Dermis microvascular lymphatic vessel endothelial cell (primary cell): ENCODE measurements around the gene TGFB2. TPM values are rescaled to one million over a fixed set of nuclear protein-coding genes. Genes with fewer than 3 reads are reported as not detected.
A peak's percentile ranks its signal among the peaks of the same experiment; 100 is the strongest.

Experiments used
- DNase-seq, 2 donors: peaks; one replicate each; pipeline versions ENCODE4 v3.0.0 to v3.0.0-alpha.2; 2010; ENCODE audit warnings: low read depth in 2 of 2
- total RNA-seq: library from RNA; depleted of rRNA; stranded (reverse); fragments of >200 nt; gene quantifications from 2 replicates; pipeline ENCODE4 v1.2.1, GENCODE V29; 2014

TGFB2 gene
- total RNA-seq, 1 donor from 2014 or later: 13.4 TPM

DNA sequence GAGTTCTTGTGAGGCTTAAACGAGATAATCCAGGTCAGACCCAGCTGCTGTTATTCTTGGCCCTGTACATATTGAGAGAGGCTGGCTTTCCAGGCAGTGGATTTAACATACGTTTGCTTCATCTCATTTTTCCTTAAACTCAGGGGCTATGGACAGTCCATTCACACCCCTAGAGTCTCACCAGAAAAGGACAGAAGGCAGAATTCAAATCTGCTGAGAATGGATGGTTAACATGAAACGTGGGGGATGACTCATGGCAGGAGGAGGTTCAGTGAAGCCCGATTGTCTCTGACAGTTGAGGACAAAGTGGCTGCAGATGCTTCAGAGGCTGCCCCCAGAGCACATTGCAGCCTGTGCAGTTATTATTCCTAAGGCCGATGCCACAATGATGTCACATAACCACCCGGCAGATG is 39.5 kb downstream of the TGFB2 start:
- peak; percentile 21 to 63 for DNase-seq

DNA sequence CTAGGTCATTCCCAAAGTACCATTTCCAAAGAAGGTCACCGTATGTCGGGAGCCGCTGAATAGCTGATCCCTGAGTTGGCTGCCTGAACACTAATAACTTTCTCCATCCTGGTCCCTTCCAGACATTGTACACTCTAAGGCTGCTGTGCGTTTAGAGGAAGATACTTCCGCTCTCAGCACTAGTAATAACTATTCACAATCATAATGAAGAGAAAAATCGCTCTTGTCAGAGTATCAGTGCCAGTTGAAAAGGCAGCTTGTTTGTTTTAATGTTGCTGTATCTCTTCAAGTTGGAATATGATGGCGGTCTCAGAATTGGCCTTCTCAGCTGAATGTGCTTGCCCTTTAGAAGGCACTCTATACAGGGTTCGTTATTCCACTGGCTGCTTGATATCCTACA is 43.5 kb downstream of the TGFB2 start:
- no peak for DNase-seq

DNA sequence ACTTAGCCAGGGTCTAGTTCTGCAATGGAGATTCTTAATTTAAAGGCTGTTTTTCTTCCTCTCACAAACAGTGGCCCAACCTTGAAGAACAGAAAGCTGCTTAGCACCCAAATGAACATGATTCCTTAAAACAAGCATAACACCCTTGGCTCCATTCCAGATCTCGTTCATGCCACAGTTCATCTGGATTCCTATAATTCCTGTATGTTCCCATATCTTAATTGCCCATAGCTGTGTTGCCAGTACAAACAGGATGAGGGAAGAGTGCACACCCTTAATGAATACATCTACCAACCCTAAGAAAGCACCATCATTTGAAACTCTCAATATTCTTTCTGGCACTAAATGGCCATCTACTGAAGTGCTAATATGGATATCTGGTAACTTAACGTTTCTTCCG is 45.5 kb downstream of the TGFB2 start:
- DNase-seq: peak in 1 of 2 donors; percentile 68

GRCh38 chr1:218392780-218393179 is 47.6 kb downstream of the TGFB2 start:
- DNase-seq: no peak

GRCh38 chr1:218394416-218394815 is 49.3 kb downstream of the TGFB2 start:
- DNase-seq: no peak

DNA sequence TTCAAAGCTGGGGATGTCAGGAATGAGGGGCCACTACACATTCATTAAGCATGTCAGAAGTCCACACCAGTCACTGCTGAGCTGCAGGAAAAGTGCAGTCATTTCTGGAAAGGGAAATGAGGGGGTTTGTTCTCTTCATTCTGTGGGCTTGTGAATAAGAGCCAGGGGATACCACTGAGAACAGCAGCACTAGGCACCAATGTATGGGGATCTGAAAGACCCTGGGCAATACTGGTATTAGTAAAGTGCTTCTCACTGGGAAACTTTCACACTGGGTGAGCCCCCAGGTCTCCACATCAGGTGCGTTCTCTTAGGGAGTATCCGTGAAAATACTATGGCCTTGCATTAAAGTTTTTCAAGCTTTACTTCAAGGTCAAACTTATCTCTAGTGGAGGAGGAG is 49.9 kb downstream of the TGFB2 start:
- DNase-seq: no peak

DNA sequence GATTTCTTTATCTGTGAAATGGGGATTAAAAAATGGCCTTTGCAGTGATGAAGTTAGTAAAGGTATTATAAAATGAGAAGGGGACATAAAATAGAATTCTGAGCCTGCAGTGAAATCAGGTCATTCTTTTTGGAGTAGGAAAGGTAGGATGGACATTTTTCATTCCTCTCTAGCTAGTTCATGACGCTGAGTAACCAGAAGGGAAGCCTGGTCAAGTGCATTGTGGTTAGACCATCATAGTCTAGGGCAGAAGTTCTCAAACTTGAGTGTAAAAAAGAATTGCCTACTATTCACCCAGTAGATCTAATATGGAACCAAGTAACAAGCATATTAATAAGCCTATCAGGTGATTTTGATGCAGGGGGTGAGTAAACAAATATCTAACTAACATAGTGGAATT is 50.8 kb downstream of the TGFB2 start:
- DNase-seq: no peak

- DNase-seq: peak in 1 of 2 donors; percentile 16
These were observed 52.7 kb downstream of the TGFB2 start for GRCh38 chr1:218397752-218398339.

DNA sequence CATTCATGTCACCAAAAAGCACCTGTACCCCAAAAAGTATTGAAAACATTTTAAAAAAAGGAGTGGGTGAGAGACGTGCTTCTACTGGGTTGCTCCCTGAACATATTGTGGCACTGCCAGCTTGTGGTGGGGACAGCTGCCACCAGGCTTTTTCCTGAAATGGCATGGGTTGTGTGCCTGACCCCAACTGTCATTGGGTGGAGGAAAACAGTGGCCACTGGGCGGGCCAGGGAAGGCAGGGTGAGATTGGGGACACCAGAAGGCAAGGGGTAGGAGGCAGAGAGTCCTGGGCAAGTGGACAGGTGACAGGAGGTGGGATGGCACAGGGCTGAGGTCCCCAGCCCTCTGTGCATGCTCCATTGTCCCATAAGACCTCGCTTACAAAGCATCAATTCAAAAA is 55.5 kb downstream of the TGFB2 start:
- DNase-seq: no peak

DNA sequence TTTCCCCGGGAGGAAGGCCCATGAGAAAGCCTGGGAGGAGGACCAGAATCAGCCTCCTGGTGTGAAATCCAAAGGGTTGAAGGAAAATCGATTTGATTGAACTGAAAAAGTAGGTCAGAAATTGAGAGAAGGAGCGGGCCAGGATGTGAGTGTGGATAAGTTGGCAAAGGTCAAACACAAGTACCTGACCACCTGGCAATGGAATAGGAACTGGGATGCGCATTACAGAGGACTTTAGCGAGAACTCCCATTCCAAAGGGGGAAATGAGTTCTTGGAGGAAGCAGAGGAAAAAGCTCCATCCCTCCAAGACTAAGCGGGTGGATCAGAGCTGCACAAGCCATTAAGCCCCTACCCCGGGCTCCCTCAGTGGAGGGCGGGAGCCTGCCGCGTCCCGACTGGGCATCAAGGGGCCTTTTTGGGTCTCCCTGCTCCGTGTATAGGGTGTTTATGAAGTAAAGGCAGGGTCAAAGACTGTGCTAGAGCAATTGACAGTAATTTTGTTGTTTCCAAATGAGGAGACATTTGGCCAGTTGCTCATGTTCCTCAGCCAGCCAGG is 56.4 kb downstream of the TGFB2 start:
- DNase-seq: no peak

DNA sequence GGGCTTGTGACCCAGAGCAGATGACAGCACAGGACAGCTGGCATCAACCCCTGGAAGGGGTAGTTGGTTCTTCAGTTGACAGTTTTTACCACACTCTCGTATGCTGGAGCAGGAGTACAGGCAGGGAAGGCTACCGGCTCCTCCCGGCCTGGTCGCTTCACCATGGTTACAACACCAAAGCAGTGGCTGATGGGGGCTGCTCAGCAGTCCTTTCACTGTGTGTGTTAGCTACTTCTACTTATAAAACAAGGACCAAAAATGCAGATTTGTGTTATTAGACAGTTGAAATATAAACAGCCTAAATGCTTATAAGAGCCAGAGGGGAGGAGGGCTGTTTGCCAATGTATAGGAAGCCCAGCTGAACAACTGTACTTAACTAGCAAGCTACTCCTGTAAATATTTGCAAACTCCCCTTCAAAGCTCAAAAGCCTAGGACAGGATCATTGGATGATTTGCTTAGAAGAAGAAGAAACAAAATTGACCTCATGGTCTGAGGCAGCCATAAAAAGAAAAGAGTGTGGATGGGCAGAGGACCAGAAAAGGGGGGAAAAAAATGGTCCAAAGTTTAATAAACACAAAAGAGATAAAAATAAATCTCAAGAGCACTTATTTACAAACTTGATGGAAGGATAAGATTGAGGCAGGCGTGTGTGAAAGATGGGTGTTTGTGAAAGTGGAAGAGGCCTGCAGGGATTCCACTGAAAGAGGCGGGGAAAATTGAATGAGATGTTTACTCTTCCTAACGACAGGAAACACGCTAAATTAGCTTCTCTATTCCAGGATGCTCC is 57.1 kb downstream of the TGFB2 start:
- DNase-seq: no peak

- no peak for DNase-seq
These were observed 57.6 kb downstream of the TGFB2 start for GRCh38 chr1:218402786-218403120.

DNA sequence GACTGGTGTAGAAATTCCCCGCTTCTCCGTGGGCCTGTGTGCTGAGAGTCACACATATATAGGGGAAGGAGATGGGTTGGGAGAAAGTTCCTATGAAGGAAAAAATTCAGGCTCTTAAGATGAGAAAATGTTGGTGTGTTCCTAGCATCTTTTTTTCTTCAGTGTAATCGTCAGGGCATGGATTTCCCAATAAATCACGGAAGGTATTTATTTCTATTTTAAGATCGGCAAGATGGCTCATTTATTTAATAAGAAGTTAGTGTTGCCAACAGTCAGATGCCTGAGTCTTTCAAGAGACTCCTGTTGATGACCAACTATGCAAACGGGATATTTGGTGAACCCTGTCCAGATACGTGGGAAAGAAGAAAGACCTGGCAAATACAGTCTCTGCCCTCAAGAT is 58.2 kb downstream of the TGFB2 start:
- DNase-seq: no peak

DNA sequence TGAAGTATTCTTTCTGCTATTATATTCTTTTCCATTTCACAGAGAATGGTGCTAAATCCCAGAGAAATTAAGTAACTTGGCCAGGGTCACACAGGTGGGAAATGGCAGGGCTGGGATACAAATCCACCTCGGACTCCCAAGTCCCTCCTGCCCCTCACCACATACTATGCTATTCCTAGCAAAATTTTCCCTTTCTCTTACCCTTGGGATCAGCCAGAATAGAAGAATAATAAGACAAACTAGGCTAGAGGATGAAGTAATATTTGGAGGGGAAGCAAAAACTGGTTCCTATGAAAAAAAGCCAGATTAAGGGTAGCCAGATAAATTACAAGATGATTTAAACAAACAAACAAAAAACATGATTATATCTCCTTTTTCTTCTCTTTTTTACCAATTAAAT is 62.5 kb downstream of the TGFB2 start:
- DNase-seq: no peak

DNA sequence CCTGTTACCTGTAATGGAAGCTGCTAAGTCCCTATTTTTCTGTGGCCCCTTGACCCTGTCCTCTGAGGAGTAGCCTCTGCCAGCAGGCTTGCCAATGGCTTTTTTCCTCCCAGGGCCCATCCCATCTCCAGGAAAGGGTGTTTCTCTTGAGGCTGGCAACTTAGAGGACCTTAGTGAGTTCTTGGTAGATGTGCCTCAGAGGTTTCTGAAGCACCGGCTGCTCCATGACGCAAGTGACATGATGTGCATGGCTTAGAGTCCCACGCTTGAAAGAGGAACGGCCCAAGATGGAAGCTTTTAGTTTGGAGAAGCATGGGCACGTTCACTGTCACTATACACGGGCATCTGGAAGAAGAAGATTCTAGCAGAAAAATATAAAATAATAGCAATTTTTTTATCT is 63.0 kb downstream of the TGFB2 start:
- no peak for DNase-seq

DNA sequence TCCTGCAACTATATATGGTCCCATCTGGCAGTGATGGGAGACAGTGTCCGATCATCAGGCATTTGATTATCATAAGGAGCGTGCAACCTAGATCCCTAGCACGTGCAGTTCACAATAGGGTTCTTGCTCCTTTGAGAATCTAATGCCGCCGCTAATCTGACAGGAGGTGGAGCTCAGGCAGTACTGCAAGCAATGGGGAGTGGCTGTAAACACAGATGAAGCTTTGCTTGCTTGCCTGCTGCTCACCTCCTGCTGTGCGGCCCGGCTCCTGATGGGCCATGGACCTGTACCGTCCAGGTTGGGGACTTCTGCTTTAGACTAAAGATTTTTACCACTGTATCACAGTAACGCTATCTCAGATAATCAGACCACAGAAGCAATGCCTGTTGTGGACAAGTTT is 63.8 kb downstream of the TGFB2 start:
- DNase-seq: no peak

GRCh38 chr1:218409946-218410510 is 64.9 kb downstream of the TGFB2 start:
- DNase-seq: no peak

GRCh38 chr1:218411101-218411500 is 66.0 kb downstream of the TGFB2 start:
- no peak for DNase-seq

GRCh38 chr1:218412171-218412570 is 67.0 kb downstream of the TGFB2 start:
- no peak for DNase-seq

DNA sequence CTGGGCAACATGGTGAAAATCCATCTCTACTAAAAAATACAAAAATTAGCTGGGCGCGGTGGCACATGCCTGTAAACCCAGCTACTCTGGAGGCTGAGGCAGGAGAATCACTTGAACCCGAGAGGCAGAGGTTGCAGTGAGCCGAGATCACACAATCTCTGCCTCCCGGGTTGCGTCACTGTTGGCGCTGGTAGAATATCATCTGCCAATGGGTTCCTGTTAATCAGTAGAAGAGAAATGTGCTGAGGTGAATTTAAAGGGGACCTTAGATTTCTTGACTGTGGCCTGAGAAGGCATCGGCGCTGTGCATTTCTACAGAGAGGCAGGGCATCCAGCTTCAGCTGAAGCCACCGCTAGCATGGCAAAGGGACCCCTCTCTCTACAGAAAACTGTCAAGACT is 68.0 kb downstream of the TGFB2 start:
- DNase-seq: no peak

DNA sequence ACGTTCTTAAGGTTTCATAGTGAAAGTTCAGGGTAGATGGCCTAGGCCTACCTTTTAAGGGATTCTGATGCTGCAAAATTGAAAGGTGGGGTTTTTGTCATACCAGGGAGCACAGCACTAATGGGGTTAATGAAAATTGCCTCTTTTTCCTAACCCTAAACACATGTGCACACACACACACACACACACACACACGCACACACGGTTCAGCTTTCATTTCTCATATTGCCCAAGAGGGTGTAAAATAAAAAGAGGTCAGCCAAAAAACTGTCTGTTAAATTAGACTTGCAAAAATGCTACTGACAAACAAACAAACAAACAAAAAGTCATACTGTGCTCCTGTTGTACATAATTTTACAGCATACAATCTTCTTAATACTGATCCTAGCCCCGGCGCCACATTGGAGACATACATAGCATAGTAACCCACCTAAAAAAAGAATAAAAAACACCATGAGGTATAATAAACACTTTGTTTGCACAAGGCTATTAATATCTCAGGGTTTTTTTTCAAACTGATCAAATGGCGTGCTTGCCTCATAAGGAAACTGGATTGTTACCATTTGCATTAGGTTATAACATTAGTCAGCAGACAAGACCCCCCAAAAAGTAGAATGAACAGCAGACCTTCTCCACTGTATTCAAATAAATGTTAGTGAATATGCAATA is 69.1 kb downstream of the TGFB2 start:
- DNase-seq: no peak

- DNase-seq: no peak
These were observed 70.6 kb downstream of the TGFB2 start for GRCh38 chr1:218415726-218416125.
